Activated CD4-positive, alpha-beta memory T cell treated with anti-CD3 and anti-CD28 coated beads, Interleukin-2, amount 10 ng/mL, durations not matched to agents 7 days and 5 days (primary cell): ENCODE results near the gene CACNA1C. TPM values are rescaled to one million over a fixed set of nuclear protein-coding genes. Genes with fewer than 3 reads are reported as not detected.

Experiments used
- CTCF ChIA-PET: fragments of 350-600 bp; sonication (Branson Sonifier 250); formaldehyde crosslinking; loops from one replicate; lab custom pipeline; 2021; ENCODE audit warnings: antibody characterized with exemption, inconsistent platforms; lab: Charles Lee
- POLR2A ChIA-PET: fragments of 350-600 bp; sonication (Branson Sonifier 250); formaldehyde crosslinking; loops from one replicate; lab custom pipeline; 2021; ENCODE audit warnings: antibody characterized with exemption; lab: Charles Lee
- DNase-seq: peaks from one replicate; pipeline ENCODE4 v3.0.0-alpha.2; 2020
- H3K27ac Mint-ChIP-seq: one replicate; pipeline ENCODE4 v1.8.0; 2021; ENCODE audit warnings: mild to moderate bottlenecking, mixed read lengths
- H3K27me3 Mint-ChIP-seq: one replicate; pipeline ENCODE4 v1.8.0; 2021; ENCODE audit warnings: mixed read lengths
- H3K36me3 Mint-ChIP-seq: one replicate; pipeline ENCODE4 v1.8.0; 2021; ENCODE audit warnings: low read depth, mixed read lengths
- H3K4me1 Mint-ChIP-seq: one replicate; pipeline ENCODE4 v1.8.0; 2021; ENCODE audit warnings: mixed read lengths
- H3K4me3 Mint-ChIP-seq: one replicate; pipeline ENCODE4 v1.8.0; 2021; ENCODE audit warnings: mild to moderate bottlenecking, mixed read lengths
- H3K9me3 Mint-ChIP-seq: one replicate; pipeline ENCODE4 v1.8.0; 2021; ENCODE audit warnings: mixed read lengths
- total RNA-seq, 2 experiments: library from RNA; stranded (reverse); gene quantifications; one replicate each; pipeline ENCODE4 v1.2.3, GENCODE V29; 2021

The CACNA1C gene
- total RNA-seq, 2 experiments from 2014 or later: 0.30 TPM

DNA sequence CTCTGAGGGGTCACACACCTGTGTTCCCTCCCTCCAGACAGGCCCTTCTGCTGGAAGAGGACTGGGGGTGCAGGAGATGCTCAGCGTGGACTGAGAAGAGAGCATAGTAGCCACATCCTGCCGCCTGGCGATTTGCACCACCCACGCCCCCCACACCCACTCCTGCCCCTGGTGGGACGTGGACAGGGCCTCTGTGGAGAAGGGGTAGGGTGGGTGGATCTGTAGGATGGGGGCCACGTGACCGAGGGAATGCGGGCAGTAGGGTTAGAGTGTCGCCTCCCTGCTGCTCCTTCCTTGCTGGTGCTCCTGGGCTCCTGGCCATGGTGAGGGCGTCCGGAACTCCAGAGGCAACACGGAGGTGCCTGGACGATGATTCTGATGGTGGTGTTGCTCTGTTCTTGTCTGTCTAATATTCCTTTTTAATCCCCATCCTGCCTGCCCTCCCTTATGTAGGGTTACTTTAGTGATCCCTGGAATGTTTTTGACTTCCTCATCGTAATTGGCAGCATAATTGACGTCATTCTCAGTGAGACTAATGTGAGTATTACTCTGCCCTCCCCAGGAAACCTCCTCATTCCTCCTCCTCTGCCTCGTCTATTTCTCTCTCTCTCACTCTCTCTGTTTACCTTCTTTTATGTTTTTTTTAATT is 580.5 kb downstream of the CACNA1C start:
- Mint-ChIP-seq H3K9me3 (no peaks in the 10 kb centered on the region), H3K36me3 (no peaks in the 10 kb centered on the region), H3K27me3 (peaks cover 27% of the 10 kb centered on the region), H3K4me1 (no peaks in the 10 kb centered on the region), H3K4me3 (no peak overlapping the region), H3K27ac (no peak overlapping the region)
- ChIA-PET POLR2A (interaction anchor here (1.0 kb wide), 1 partner anchor 10 kb away, joined by 3 read pairs; no protein-coding TSS in a partner anchor), CTCF (no interaction called here)
- no peak for DNase-seq

DNA sequence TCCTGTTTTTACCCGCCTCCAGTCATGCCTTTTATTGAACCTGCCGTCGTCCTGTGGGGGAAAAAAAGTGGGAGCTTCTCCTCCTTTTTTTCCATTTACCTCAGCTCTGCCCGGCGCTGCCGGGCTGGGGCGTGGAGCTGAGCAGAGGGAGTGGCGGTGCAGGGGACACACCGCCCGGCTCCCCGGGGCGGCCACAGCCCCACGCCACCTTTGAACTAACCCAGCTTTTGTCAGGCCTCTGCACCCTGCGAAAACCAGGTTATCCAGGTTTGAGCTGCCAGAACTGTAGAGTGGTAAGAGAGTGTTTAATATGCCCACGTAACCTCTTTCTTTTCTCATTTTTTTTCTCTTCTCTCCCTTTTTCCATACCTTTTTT is 581.0 kb downstream of the CACNA1C start:
- no peak for DNase-seq
- Mint-ChIP-seq H3K36me3 (no peaks in the 10 kb centered on the region), H3K4me1 (no peaks in the 10 kb centered on the region), H3K9me3 (no peaks in the 10 kb centered on the region), H3K27ac (no peak overlapping the region), H3K4me3 (no peak overlapping the region), H3K27me3 (peaks cover 24% of the 10 kb centered on the region)
- POLR2A ChIA-PET: no interaction called here
- CTCF ChIA-PET: no interaction called here

DNA sequence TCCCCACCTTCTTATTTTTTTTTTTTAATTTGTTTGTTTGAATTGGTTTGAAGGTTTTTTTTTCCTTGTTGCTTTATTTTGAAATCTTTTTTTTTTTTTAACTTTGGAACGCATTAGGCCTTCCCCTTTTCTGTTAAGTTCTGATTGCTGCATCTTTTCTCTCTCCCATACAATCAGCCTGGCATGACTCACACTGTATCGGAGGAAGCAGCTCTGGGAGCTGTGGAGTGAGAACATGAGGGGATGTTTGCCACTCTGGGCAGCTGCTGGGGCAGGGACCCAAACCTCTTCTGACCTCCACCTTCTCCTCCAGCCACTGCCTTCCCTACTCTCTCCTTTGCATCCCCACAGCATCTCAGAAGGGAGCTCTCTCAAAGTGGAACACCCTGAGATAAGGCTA is 581.7 kb downstream of the CACNA1C start:
- no peak overlapping the region for H3K4me3 Mint-ChIP-seq
- H3K4me1 Mint-ChIP-seq: no peaks in the 10 kb centered on the region
- ChIA-PET CTCF (no interaction called here), POLR2A (no interaction called here)
- no peak for DNase-seq
- no peaks in the 10 kb centered on the region for H3K9me3 Mint-ChIP-seq
- peaks cover 24% of the 10 kb centered on the region for H3K27me3 Mint-ChIP-seq
- H3K36me3 Mint-ChIP-seq: no peaks in the 10 kb centered on the region
- no peak overlapping the region for H3K27ac Mint-ChIP-seq

DNA sequence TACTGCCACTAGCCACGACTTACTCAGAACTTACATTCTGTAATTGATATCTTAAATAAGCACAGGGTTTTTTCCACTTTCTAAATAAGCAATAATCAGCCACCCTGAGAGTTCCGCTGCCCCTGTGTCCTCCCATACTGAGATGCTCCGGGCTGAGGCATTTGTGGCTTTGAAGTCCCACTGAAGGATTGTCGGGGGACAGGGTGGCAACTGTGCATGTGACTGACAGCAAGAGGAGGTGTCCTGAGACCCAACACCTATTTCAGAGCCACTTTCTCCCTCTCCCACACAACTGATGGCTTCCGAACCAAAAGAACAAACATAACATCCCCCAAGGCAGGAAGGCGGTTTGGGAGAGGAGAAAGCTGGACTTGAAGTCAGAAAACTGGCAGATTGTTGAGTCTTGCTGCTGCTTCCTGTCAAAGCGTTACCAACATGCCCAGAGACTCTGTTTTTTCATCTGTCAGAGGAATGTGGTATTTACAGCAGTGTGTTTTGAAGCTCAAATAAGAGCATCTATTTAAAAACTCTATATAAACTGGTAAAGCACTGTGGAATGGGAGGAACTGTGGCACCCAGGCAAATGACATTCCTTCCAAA is 584.1 kb downstream of the CACNA1C start:
- peaks cover 3% of the 10 kb centered on the region for H3K4me1 Mint-ChIP-seq
- no peak overlapping the region for H3K4me3 Mint-ChIP-seq
- POLR2A ChIA-PET: no interaction called here
- no peaks in the 10 kb centered on the region for H3K36me3 Mint-ChIP-seq
- H3K27me3 Mint-ChIP-seq: peaks cover 24% of the 10 kb centered on the region
- no peaks in the 10 kb centered on the region for H3K9me3 Mint-ChIP-seq
- H3K27ac Mint-ChIP-seq: no peak overlapping the region
- CTCF ChIA-PET: no interaction called here
- DNase-seq: no peak

DNA sequence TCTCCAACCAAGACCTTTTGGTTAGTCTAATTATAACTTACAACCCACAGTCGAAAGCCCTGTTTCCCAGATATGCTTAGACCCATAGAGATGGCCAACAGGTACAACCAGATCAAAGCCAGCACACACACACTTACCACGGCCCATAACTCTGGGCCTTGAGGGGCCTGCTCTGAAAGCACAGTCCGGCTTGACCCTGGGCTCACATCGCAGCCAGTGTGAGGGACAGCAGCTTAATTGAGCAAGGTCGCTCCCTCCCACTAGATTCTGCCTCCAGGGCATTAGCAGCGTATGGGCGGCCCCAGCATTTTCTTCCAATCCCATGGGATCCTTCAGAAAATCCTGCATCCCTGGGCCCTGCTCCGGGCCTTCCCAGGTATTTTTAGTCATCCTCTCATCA is 584.6 kb downstream of the CACNA1C start:
- no peak overlapping the region for H3K27ac Mint-ChIP-seq
- peaks cover 6% of the 10 kb centered on the region for H3K4me1 Mint-ChIP-seq
- POLR2A ChIA-PET: no interaction called here
- no peak for DNase-seq
- H3K27me3 Mint-ChIP-seq: peaks cover 24% of the 10 kb centered on the region
- no peaks in the 10 kb centered on the region for H3K36me3 Mint-ChIP-seq
- CTCF ChIA-PET: no interaction called here
- no peaks in the 10 kb centered on the region for H3K9me3 Mint-ChIP-seq
- H3K4me3 Mint-ChIP-seq: no peak overlapping the region

DNA sequence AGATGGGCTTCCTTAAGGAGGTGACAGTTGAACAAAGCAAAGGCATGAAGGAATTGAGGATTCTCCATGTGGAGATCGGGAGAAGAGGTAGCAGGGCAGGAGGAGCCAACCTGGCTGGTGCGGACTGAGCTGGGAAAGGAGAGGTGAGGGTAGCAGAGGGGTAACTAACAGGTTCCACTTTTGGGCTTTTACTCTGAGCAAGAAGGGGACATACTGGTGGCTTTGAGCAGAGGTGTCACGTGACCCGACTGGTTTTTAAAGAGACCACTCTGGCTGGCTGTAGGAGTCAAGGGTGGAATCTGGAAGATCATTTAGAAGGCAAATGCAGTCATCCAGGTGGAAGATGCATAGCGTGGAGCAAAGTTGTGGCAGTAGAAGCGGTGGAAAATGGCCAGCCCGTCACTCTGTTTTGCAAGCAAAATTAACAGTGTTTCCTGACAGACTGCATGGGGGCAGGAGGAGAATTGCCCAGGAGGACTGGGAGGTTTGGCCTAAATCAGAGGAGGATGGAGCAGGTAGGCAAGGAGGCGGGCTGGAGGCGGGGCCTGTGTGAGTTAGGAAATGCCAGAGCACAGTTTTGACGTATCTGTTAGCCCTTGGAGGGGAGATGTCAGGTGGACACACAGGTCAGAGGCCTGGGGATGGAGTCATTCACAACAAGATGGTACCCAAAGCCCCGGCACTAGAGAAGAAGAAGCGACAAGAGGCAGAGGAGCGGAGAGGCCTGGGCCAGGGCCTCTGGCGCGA is 585.7 kb downstream of the CACNA1C start:
- H3K4me1 Mint-ChIP-seq: peaks cover 6% of the 10 kb centered on the region
- no peak overlapping the region for H3K4me3 Mint-ChIP-seq
- ChIA-PET CTCF (no interaction called here), POLR2A (no interaction called here)
- peaks cover 26% of the 10 kb centered on the region for H3K27me3 Mint-ChIP-seq
- no peaks in the 10 kb centered on the region for H3K36me3 Mint-ChIP-seq
- DNase-seq: no peak
- H3K27ac Mint-ChIP-seq: no peak overlapping the region
- no peaks in the 10 kb centered on the region for H3K9me3 Mint-ChIP-seq

DNA sequence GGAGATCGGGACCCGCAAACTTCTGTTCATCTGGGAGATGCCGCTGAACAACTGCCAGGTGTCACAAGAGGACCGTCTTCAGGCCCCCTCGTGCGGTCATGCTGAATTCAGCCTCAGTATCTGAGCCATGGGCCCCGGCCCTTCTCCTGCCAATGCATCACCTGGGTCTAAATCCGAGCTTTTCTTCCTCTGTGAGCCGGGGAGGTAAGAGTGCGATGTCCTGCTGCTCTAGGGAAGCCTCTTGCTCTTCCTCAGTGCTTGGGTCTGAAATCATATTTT is 586.2 kb downstream of the CACNA1C start:
- Mint-ChIP-seq H3K36me3 (no peaks in the 10 kb centered on the region), H3K9me3 (no peaks in the 10 kb centered on the region), H3K4me1 (peaks cover 6% of the 10 kb centered on the region), H3K27ac (no peak overlapping the region), H3K27me3 (peaks cover 30% of the 10 kb centered on the region), H3K4me3 (no peak overlapping the region)
- POLR2A ChIA-PET: no interaction called here
- CTCF ChIA-PET: no interaction called here
- DNase-seq: no peak

DNA sequence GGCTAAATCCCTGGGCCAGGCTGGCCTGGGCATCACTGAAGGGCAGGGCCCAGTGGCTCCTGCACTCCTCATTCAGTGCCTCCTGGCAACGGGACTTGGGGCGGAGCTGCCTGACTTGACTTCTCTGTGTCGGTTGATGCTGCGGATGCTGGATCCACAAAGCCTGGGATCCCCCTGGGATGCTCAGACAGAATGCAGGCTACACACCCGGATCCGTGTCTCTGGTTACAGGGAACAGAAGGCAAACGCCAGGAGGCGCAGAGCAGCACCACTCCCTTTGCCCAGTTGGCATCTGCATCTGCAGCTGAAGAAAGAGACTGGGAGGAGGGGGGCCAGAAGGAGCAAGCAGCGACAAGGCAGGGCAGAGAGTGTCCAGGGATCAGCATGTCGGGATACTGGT is 587.5 kb downstream of the CACNA1C start:
- no peaks in the 10 kb centered on the region for H3K9me3 Mint-ChIP-seq
- ChIA-PET CTCF (no interaction called here), POLR2A (no interaction called here)

DNA sequence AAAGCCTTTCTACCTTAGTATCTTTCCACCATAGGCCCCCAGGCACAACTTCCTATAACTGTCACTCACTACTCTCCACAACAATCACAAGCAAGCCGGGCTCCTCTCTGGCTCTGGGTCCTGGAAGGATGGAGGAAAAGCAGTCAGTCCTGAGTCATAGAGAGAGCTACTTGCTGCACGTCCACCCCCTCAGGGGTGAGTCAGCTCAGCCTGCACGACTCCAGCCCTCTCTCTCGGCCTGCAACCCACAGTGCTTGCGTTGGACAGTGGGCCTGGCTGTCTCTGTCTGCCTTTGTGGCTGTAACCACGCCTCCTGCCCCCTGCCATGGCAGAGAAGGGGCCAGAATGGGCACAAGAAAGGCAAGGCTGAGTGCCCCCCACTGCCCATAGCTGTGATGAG is 587.9 kb downstream of the CACNA1C start:
- no peak overlapping the region for H3K27ac Mint-ChIP-seq
- H3K36me3 Mint-ChIP-seq: no peaks in the 10 kb centered on the region

More for the DNA sequence above, 587.5 kb downstream of the CACNA1C start:
- Mint-ChIP-seq H3K27ac (no peak overlapping the region), H3K36me3 (no peaks in the 10 kb centered on the region), H3K27me3 (peaks cover 32% of the 10 kb centered on the region), H3K4me1 (peaks cover 6% of the 10 kb centered on the region), H3K4me3 (no peak overlapping the region)
- no peak for DNase-seq

DNA sequence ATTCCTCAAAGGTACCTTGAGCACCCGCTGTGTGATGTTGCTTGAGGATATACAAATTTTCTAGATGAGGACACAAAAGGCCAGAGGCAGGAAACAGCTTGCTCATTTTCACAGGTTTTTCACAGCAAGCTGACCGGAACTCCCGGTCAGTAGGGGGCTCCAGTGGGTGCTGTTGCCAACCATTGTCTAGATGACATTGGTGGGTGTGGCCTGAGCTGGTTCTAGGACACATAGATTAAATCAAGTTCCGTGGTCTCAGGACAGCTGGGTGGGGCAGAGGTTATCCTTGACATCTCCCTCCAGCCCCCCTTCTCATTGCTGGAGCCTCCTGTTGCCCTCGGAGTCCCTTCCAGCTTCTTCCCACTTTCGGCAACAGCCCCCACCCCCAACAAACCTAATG is 588.4 kb downstream of the CACNA1C start:
- ChIA-PET POLR2A (no interaction called here), CTCF (no interaction called here)
- H3K27me3 Mint-ChIP-seq: peaks cover 40% of the 10 kb centered on the region
- DNase-seq: no peak
- no peak overlapping the region for H3K4me3 Mint-ChIP-seq
- H3K36me3 Mint-ChIP-seq: no peaks in the 10 kb centered on the region
- H3K9me3 Mint-ChIP-seq: no peaks in the 10 kb centered on the region
- no peak overlapping the region for H3K27ac Mint-ChIP-seq
- H3K4me1 Mint-ChIP-seq: peaks cover 6% of the 10 kb centered on the region

More for the DNA sequence above, 587.9 kb downstream of the CACNA1C start:
- Mint-ChIP-seq H3K4me1 (peaks cover 6% of the 10 kb centered on the region), H3K9me3 (no peaks in the 10 kb centered on the region), H3K4me3 (no peak overlapping the region), H3K27me3 (peaks cover 35% of the 10 kb centered on the region)
- DNase-seq: no peak
- ChIA-PET CTCF (no interaction called here), POLR2A (no interaction called here)

DNA sequence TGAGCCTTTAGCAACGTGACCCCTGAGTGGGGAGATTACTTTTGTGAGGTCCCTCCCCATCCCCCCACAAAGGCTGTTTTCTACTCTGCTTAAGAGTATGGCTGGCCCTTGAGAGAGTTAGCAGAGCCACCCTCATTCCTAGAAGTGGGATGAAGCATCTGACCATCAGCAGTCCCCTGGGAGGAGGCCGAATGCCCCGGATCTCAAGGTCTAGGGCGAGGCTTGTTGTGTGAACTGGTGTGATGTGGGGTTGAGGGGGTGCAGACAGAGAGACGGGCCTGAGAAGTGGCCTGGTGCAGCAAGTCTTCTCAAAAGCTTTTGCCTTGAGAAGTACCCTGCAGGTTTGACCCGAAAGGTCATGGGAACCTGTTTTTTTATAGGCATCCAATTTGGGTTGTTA is 589.0 kb downstream of the CACNA1C start:
- Mint-ChIP-seq H3K27me3 (peaks cover 43% of the 10 kb centered on the region), H3K27ac (no peak overlapping the region), H3K36me3 (no peaks in the 10 kb centered on the region), H3K4me3 (no peak overlapping the region), H3K9me3 (no peaks in the 10 kb centered on the region), H3K4me1 (peaks cover 6% of the 10 kb centered on the region)
- POLR2A ChIA-PET: no interaction called here
- CTCF ChIA-PET: no interaction called here
- no peak for DNase-seq

DNA sequence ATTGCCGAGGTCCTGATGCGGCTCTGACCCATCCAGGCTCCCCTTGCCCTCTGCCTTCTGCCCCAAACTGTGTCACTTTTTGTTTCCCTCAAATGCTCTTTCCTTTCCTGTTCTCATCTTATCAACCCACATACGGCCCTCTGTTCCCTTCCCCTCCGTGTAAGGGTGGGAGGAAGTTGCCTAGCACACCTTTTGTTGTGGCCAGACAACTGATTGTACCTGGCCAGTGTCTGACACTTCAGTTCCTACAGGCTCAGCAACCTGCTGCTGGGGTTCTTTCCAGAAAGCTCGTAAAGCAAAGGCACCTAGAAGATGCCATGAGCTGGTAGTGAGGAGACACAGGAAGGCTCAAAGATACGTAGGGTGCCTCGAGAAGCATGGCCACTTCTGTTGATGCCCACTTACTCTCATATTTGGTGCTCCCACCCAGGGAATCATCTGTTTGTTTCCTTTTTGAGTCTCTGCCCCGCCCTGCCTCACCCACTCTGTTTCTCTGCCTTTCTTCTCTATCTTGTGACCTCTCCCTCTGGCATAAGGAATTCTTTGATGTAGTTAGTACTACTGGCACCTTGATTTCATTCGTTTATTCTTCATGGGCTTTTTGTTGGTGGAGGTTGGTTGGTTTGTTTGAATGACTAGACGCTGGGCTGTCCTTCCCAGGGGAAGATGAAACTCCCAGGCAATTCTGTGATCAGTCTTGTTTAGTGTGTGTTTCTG is 589.5 kb downstream of the CACNA1C start:
- Mint-ChIP-seq H3K9me3 (no peaks in the 10 kb centered on the region), H3K27me3 (peaks cover 44% of the 10 kb centered on the region), H3K4me1 (peaks cover 6% of the 10 kb centered on the region), H3K4me3 (no peak overlapping the region), H3K36me3 (no peaks in the 10 kb centered on the region), H3K27ac (no peak overlapping the region)
- CTCF ChIA-PET: no interaction called here
- POLR2A ChIA-PET: no interaction called here
- no peak for DNase-seq

DNA sequence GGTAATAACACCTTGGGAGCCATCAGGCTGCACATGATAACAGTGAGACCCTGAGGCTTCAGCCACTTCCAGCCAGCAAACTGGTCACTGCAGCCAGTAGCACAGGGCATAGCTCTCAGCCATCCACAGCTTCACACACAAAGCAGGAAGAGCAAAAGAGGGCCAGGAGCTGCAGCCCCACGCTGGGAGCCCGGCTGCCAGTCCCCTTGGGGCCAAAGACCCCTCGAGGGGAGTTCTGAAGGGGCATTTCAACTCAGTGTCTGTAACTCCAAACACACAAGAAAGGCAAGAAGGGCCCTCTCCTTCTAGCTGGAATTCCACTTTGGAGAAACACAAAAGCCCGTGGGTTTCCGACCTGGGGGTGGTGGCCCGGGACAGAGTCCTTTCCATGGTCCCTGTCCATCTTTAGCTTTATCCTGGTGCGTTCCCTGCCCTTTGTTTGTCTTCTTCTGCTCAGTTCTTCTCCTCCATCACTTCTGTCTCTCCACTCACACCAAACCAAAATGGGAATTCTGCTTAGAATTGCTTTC is 590.2 kb downstream of the CACNA1C start:
- H3K27ac Mint-ChIP-seq: no peak overlapping the region
- POLR2A ChIA-PET: no interaction called here

More for the DNA sequence above, 590.2 kb downstream of the CACNA1C start:
- Mint-ChIP-seq H3K27me3 (peaks cover 42% of the 10 kb centered on the region), H3K4me1 (peaks cover 6% of the 10 kb centered on the region), H3K36me3 (no peaks in the 10 kb centered on the region), H3K9me3 (no peaks in the 10 kb centered on the region), H3K4me3 (no peak overlapping the region)
- CTCF ChIA-PET: no interaction called here
- DNase-seq: no peak
